Caco-2 (cell line): ENCODE measurements around the gene NUP133. TPM values are rescaled to one million over a fixed set of nuclear protein-coding genes. Genes with fewer than 3 reads are reported as not detected.

Experiments used
- BruUV-seq: library from RNA; stranded (reverse); fragments of 400-500 nt; replicated peaks from 2 replicates; lab custom pipeline; 2021; lab: Mats Ljungman, UMichigan
- CTCF ChIA-PET: fragments of 300-600 bp; sonication (Branson Sonifier 250); formaldehyde crosslinking; loops from one replicate; lab custom pipeline; 2022; ENCODE audit warnings: antibody characterized with exemption; lab: Charles Lee
- POLR2A ChIA-PET: fragments of 300-600 bp; sonication (Branson Sonifier 250); formaldehyde crosslinking; loops from one replicate; lab custom pipeline; 2022; ENCODE audit warnings: antibody characterized with exemption; lab: Charles Lee
- DNase-seq, 2 experiments: peaks; one replicate each; pipeline versions ENCODE4 v3.0.0 to v3.0.0-alpha.2; 2020 to 2022
- H3K27me3 ChIP-seq: replicated peaks from 2 replicates; pipeline ENCODE4 v1.6.0; 2011; ENCODE audit warnings: low read length; ENCODE audit not compliant: control insufficient read depth, insufficient read depth
- H3K36me3 ChIP-seq: 2 replicates; pipeline ENCODE4 v1.5.1; 2011; ENCODE audit warnings: low read length; ENCODE audit not compliant: control insufficient read depth, insufficient read depth
- H3K4me1 ChIP-seq: fragments of 250-450 bp; sonication (Bioruptor Pico); 2 replicates; pipeline ENCODE4 v1.5.1; 2020; ENCODE audit warnings: mild to moderate bottlenecking
- H3K4me3 ChIP-seq: 2 replicates; pipeline ENCODE4 v1.5.1; 2011; ENCODE audit warnings: low read depth, mild to moderate bottlenecking, control low read depth, low read length
- H3K9me3 ChIP-seq: fragments of 250-450 bp; sonication (Bioruptor Pico); 2 replicates; pipeline ENCODE4 v1.5.1; 2020; ENCODE audit warnings: mild to moderate bottlenecking, moderate library complexity
- H3K27ac Mint-ChIP-seq: one replicate; pipeline ENCODE4 v1.8.0; 2022; ENCODE audit warnings: mixed read lengths; ENCODE audit not compliant: unreplicated experiment
- H3K27me3 Mint-ChIP-seq: one replicate; pipeline ENCODE4 v1.8.0; 2022; ENCODE audit warnings: mixed read lengths; ENCODE audit not compliant: insufficient read depth, unreplicated experiment
- H3K36me3 Mint-ChIP-seq: one replicate; pipeline ENCODE4 v1.8.0; 2022; ENCODE audit warnings: mild to moderate bottlenecking, mixed read lengths; ENCODE audit not compliant: insufficient read depth, unreplicated experiment
- H3K4me1 Mint-ChIP-seq: one replicate; pipeline ENCODE4 v1.8.0; 2022; ENCODE audit warnings: low read depth, mixed read lengths; ENCODE audit not compliant: unreplicated experiment
- H3K4me3 Mint-ChIP-seq: one replicate; pipeline ENCODE4 v1.8.0; 2022; ENCODE audit warnings: mild to moderate bottlenecking, moderate library complexity, mixed read lengths; ENCODE audit not compliant: unreplicated experiment
- H3K9me3 Mint-ChIP-seq: one replicate; pipeline ENCODE4 v1.8.0; 2022; ENCODE audit warnings: mixed read lengths; ENCODE audit not compliant: unreplicated experiment
- intact Hi-C: fragments of 100-400 bp; cut with micrococcal nuclease; formaldehyde crosslinking; loops from one replicate; pipeline ENCODE4 v1.10.0; 2022; ENCODE audit not compliant: unreplicated experiment
- total RNA-seq: library from RNA; stranded (reverse); gene quantifications from 2 replicates; pipeline ENCODE4 v1.2.3, GENCODE V29; 2022
- TF ChIP-seq, protein P1 (sequence below), 2 experiments: fragments of 200-600 bp in 1 of 2; IDR thresholded peaks; 1 replicate in 1 of 2; 2 replicates in 1 of 2; pipeline versions ENCODE4 v1.5.1 to v1.8.0; 2011 to 2022; ENCODE audit warnings: antibody characterized with exemption in 1 of 2, control low read depth in 1 of 2, inconsistent platforms in 1 of 2, low read depth in 1 of 2, low read length in 1 of 2, mild to moderate bottlenecking in 1 of 2, moderate library complexity in 1 of 2; ENCODE audit not compliant: insufficient read depth in 1 of 2, severe bottlenecking in 1 of 2, unreplicated experiment in 1 of 2

The NUP133 gene
- total RNA-seq, 1 experiment from 2014 or later, result 54.5 TPM

DNA sequence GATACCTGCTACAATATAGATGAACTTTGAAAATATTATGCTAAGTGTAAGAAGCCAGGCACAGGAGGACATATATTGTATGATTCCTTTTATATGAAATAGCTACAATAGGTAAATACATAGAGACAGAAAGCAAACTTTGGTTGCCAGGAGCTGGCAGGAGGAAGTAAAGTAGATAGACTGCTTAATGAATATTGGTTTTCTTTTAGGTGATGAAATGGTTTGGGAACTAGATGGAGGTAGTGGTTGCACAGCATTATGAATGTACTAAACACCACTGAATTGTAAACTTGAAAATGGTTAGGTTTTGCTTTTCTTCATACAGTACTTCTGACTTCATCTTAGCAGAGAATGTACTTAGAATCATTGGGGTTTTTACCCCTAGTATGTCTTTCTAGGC lies 28.8 kb upstream of the NUP133 start:
- no peaks in the 10 kb centered on the region for H3K27me3 Mint-ChIP-seq
- peaks cover 61% of the 10 kb centered on the region for H3K36me3 Mint-ChIP-seq
- ChIA-PET CTCF (no interaction called here), POLR2A (no interaction called here)
- no peak for DNase-seq
- no peaks in the 10 kb centered on the region for H3K9me3 Mint-ChIP-seq
- H3K4me1 ChIP-seq, result no peaks in the 10 kb centered on the region
- no peaks in the 10 kb centered on the region for H3K27me3 ChIP-seq
- TF ChIP-seq, protein P1, sequence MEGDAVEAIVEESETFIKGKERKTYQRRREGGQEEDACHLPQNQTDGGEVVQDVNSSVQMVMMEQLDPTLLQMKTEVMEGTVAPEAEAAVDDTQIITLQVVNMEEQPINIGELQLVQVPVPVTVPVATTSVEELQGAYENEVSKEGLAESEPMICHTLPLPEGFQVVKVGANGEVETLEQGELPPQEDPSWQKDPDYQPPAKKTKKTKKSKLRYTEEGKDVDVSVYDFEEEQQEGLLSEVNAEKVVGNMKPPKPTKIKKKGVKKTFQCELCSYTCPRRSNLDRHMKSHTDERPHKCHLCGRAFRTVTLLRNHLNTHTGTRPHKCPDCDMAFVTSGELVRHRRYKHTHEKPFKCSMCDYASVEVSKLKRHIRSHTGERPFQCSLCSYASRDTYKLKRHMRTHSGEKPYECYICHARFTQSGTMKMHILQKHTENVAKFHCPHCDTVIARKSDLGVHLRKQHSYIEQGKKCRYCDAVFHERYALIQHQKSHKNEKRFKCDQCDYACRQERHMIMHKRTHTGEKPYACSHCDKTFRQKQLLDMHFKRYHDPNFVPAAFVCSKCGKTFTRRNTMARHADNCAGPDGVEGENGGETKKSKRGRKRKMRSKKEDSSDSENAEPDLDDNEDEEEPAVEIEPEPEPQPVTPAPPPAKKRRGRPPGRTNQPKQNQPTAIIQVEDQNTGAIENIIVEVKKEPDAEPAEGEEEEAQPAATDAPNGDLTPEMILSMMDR (IDR thresholded peaks at IDR 0.05; ENCODE audit: insufficient read depth in 1 of 2, low read depth in 1 of 2, low read length in 1 of 2, severe bottlenecking in 1 of 2, unreplicated experiment in 1 of 2), result no peak
- H3K27ac Mint-ChIP-seq, result no peak overlapping the region
- no peaks in the 10 kb centered on the region for H3K4me1 Mint-ChIP-seq
- intact Hi-C loops, result no loop called here
- no peak overlapping the region for H3K4me3 Mint-ChIP-seq
- H3K36me3 ChIP-seq, result no peaks in the 10 kb centered on the region
- BruUV-seq, result no TSS peak
- no peaks in the 10 kb centered on the region for H3K9me3 ChIP-seq
- H3K4me3 ChIP-seq, result no peak overlapping the region

- POLR2A ChIA-PET, result no interaction called here
Observed at GRCh38 chr1:229535230-229535629, 27.1 kb upstream of the NUP133 start.

GRCh38 chr1:229531326-229531725 lies 23.2 kb upstream of the NUP133 start:
- H3K27ac Mint-ChIP-seq, result no peak overlapping the region
- Histone ChIP-seq H3K36me3 (no peaks in the 10 kb centered on the region), H3K4me3 (no peak overlapping the region), H3K4me1 (no peaks in the 10 kb centered on the region), H3K27me3 (no peaks in the 10 kb centered on the region), H3K9me3 (no peaks in the 10 kb centered on the region)
- no peaks in the 10 kb centered on the region for H3K9me3 Mint-ChIP-seq
- intact Hi-C loops, result no loop called here
- no peaks in the 10 kb centered on the region for H3K4me1 Mint-ChIP-seq
- H3K4me3 Mint-ChIP-seq, result no peak overlapping the region
- no peaks in the 10 kb centered on the region for H3K27me3 Mint-ChIP-seq
- BruUV-seq, result no TSS peak
- DNase-seq, result no peak
- ChIA-PET CTCF (interaction anchor here (0.7 kb wide), 1 partner anchor 404 kb away, joined by 3 read pairs; no protein-coding TSS in a partner anchor), POLR2A (no interaction called here)
- TF ChIP-seq, protein P1 (IDR thresholded peaks at IDR 0.05; ENCODE audit: insufficient read depth in 1 of 2, low read depth in 1 of 2, low read length in 1 of 2, severe bottlenecking in 1 of 2, unreplicated experiment in 1 of 2), result no peak
- peaks cover 68% of the 10 kb centered on the region for H3K36me3 Mint-ChIP-seq

More at GRCh38 chr1:229535230-229535629, 27.1 kb upstream of the NUP133 start:
- H3K36me3 Mint-ChIP-seq, result peaks cover 57% of the 10 kb centered on the region
- Histone ChIP-seq H3K27me3 (no peaks in the 10 kb centered on the region), H3K4me1 (no peaks in the 10 kb centered on the region), H3K4me3 (no peak overlapping the region), H3K9me3 (no peaks in the 10 kb centered on the region), H3K36me3 (no peaks in the 10 kb centered on the region)
- H3K4me3 Mint-ChIP-seq, result no peak overlapping the region
- no peaks in the 10 kb centered on the region for H3K4me1 Mint-ChIP-seq
- no peaks in the 10 kb centered on the region for H3K9me3 Mint-ChIP-seq
- TF ChIP-seq, protein P1 (IDR thresholded peaks at IDR 0.05; ENCODE audit: insufficient read depth in 1 of 2, low read depth in 1 of 2, low read length in 1 of 2, severe bottlenecking in 1 of 2, unreplicated experiment in 1 of 2), result no peak
- no peak for DNase-seq
- intact Hi-C loops, result no loop called here
- H3K27me3 Mint-ChIP-seq, result no peaks in the 10 kb centered on the region
- no TSS peak for BruUV-seq
- CTCF ChIA-PET, result no interaction called here
- H3K27ac Mint-ChIP-seq, result no peak overlapping the region
